ENCODE data around the gene C17orf78.

C17orf78 gene

DNA sequence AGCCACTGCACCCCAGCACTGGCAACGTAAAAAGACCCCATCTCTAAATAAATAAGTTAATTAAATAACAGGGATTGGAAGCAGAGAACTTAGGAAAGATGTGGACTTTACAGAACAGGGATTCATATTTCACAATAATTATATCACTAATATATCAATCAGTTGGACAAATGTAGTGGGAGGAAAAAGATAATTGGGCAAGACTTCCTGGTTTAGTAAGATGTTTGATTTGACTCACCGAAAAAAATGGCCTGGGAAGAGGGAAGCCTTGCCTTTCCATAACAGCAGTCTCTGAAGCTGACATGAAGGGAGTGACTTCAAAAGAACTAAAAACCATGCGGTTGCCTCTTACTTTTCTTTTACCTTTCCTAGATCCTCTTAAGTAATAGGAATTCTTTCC lies 15.2 kb upstream of the C17orf78 start:
- H3K4me3 ChIP-seq (ENCODE audit: low read depth, low read length): no peak overlapping the region
- peak; percentile 47 for DNase-seq (ENCODE audit: low read depth)
- TF ChIP-seq MYC (IDR thresholded peaks at IDR 0.05; ENCODE audit: low read depth, low read length) (no peak), POLR2A (IDR thresholded peaks at IDR 0.05; ENCODE audit: extremely low read depth, insufficient read length) (no peak)
- TF ChIP-seq, protein P1, sequence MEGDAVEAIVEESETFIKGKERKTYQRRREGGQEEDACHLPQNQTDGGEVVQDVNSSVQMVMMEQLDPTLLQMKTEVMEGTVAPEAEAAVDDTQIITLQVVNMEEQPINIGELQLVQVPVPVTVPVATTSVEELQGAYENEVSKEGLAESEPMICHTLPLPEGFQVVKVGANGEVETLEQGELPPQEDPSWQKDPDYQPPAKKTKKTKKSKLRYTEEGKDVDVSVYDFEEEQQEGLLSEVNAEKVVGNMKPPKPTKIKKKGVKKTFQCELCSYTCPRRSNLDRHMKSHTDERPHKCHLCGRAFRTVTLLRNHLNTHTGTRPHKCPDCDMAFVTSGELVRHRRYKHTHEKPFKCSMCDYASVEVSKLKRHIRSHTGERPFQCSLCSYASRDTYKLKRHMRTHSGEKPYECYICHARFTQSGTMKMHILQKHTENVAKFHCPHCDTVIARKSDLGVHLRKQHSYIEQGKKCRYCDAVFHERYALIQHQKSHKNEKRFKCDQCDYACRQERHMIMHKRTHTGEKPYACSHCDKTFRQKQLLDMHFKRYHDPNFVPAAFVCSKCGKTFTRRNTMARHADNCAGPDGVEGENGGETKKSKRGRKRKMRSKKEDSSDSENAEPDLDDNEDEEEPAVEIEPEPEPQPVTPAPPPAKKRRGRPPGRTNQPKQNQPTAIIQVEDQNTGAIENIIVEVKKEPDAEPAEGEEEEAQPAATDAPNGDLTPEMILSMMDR (IDR thresholded peaks at IDR 0.05; ENCODE audit: low read depth, low read length): no peak
- TF ChIP-seq, protein P2, sequence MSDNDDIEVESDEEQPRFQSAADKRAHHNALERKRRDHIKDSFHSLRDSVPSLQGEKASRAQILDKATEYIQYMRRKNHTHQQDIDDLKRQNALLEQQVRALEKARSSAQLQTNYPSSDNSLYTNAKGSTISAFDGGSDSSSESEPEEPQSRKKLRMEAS (IDR thresholded peaks at IDR 0.05; ENCODE audit: low read depth, low read length): no peak

DNA sequence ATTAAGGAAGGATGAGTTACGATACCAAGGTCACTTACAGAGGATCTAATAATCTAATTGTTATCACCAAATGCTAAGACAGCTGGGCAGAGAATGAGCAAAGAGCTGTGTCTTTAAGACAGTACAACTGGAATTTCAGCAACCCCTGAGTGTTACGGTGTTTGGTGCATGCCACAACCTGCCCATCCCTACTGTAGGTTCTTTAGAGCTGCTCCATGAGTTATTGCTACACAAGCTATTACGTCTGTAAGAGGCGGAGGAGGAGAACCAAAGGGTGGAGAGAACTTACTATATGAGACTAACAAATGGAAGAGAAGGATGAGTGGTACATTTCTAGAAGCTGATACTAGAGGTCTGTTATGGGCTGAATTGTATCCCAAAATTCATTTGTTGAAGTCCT lies 14.2 kb upstream of the C17orf78 start:
- DNase-seq (ENCODE audit: low read depth): peak; percentile 26
- TF ChIP-seq, protein P1 (IDR thresholded peaks at IDR 0.05; ENCODE audit: low read depth, low read length): no peak
- TF ChIP-seq MYC (IDR thresholded peaks at IDR 0.05; ENCODE audit: low read depth, low read length) (no peak), POLR2A (IDR thresholded peaks at IDR 0.05; ENCODE audit: extremely low read depth, insufficient read length) (no peak)
- TF ChIP-seq, protein P2 (IDR thresholded peaks at IDR 0.05; ENCODE audit: low read depth, low read length): no peak
- H3K4me3 ChIP-seq (ENCODE audit: low read depth, low read length): no peak overlapping the region

DNA sequence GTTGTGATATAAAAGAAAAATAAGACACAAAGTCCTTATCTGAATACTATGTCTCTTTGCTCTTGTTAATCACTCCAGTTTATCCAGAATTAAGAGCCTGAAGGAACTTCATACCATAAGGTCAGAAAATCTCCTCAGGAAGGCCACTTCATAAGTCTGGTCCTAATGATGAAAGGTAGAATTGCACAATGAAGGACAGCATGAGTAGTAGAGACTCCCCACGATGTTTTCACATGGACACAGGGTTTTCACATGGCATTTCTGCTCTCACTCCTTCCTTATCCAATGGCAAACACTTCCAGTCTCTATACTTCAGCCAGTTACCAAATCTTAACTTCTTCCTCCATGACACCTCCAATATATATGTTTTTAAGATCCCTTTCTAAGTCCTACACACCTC lies 10.2 kb upstream of the C17orf78 start:
- no peak for DNase-seq (ENCODE audit: low read depth)
- TF ChIP-seq, protein P2 (IDR thresholded peaks at IDR 0.05; ENCODE audit: low read depth, low read length): no peak
- H3K4me3 ChIP-seq (ENCODE audit: low read depth, low read length): no peak overlapping the region

DNA sequence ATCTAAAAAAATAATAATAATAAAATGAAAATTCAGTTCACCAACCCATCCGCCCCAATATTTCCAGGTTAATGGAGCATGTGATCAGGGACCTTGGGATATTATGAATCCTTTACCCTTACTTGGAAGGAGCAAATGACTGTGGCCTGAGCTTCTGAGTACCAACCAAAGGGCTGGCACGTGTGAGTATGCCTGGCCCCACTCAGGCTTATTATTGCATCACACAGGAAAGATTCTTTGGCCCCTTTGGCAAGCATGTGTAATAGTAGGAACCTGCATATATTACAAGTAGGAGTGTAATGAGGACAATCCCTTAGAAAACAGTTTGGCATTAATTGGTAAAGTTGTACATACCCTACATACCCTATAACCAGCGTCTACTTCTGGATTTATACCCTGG lies 7.2 kb upstream of the C17orf78 start:
- no peak overlapping the region for H3K4me3 ChIP-seq (ENCODE audit: low read depth, low read length)
- TF ChIP-seq, protein P2 (IDR thresholded peaks at IDR 0.05; ENCODE audit: low read depth, low read length): peak; percentile 86
- TF ChIP-seq POLR2A (IDR thresholded peaks at IDR 0.05; ENCODE audit: extremely low read depth, insufficient read length) (no peak), MYC (IDR thresholded peaks at IDR 0.05; ENCODE audit: low read depth, low read length) (peak; percentile 72)
- TF ChIP-seq, protein P1 (IDR thresholded peaks at IDR 0.05; ENCODE audit: low read depth, low read length): no peak
- DNase-seq (ENCODE audit: low read depth): peak; percentile 74

DNA sequence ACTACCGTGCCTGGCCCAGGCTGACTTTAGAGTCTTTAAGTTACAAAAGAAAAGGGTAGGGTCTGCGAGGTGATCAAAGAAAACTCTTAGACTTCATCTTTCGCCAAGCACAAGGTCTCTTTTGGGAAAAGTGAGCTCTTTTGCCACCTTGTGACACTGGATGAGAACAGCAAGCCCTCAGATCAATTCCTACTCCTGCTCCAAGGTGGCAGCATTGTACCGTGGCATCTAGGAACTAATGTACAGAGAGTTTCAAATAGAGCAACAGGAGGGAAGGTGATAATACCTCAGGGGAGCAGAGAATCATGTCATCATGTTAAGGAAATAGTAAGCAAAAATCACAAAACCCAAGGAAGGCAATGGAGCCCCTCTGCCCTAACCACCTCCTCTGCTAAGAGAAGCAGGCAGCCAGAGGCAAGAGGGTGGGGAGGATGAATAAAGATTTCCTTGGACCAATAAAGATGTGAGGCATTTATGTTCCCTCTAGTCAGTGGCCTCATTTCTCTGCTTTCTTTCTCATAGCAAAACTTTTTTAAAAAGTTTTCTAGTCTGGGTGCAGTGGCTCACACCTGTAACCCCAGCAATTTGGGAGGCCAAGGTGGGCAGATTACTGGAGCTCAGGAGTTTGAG lies 2.1 kb upstream of the C17orf78 start:
- peak; percentile 90 for DNase-seq (ENCODE audit: low read depth)
- TF ChIP-seq POLR2A (IDR thresholded peaks at IDR 0.05; ENCODE audit: extremely low read depth, insufficient read length) (no peak), MYC (IDR thresholded peaks at IDR 0.05; ENCODE audit: low read depth, low read length) (peak; percentile 77)
- TF ChIP-seq, protein P1 (IDR thresholded peaks at IDR 0.05; ENCODE audit: low read depth, low read length): peak; percentile 100
- TF ChIP-seq, protein P2 (IDR thresholded peaks at IDR 0.05; ENCODE audit: low read depth, low read length): peak; percentile 80

DNA sequence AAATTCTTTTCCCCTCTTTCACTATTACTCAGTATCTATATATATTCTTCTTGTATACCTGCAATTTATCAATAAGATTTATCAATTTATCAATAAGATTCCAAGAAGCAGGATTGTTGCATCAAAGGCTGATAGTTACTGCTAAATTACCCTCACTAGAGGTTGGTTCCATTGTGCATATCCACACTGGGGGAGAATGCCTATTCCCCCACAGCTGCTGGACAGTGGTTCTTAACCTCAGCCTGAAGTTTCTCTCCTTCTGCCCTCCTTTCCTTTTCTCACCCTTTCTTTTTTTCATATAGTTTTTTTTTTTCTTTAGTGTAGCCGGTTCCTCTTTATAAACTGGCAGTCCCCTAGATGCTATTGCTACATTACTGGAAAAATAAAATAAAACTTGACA lies 6.3 kb downstream of the C17orf78 start:
- no peak for DNase-seq (ENCODE audit: low read depth)
- H3K4me3 ChIP-seq (ENCODE audit: low read depth, low read length): no peak overlapping the region
- TF ChIP-seq POLR2A (IDR thresholded peaks at IDR 0.05; ENCODE audit: extremely low read depth, insufficient read length) (no peak), MYC (IDR thresholded peaks at IDR 0.05; ENCODE audit: low read depth, low read length) (no peak)
- TF ChIP-seq, protein P2 (IDR thresholded peaks at IDR 0.05; ENCODE audit: low read depth, low read length): no peak
- TF ChIP-seq, protein P1 (IDR thresholded peaks at IDR 0.05; ENCODE audit: low read depth, low read length): no peak

More for the DNA sequence above, 2.1 kb upstream of the C17orf78 start:
- no peak overlapping the region for H3K4me3 ChIP-seq (ENCODE audit: low read depth, low read length)
